NCI-H82 treated with DMSO at 0.1 percent for 48 hours (cell line): Measurements from ENCODE around the gene CASP7.

Experiments used
- DNase-seq: peaks from one replicate; lab custom pipeline; 2025; ENCODE audit not compliant: unreplicated experiment; lab: John Stamatoyannopoulos, UW

The CASP7 gene

DNA sequence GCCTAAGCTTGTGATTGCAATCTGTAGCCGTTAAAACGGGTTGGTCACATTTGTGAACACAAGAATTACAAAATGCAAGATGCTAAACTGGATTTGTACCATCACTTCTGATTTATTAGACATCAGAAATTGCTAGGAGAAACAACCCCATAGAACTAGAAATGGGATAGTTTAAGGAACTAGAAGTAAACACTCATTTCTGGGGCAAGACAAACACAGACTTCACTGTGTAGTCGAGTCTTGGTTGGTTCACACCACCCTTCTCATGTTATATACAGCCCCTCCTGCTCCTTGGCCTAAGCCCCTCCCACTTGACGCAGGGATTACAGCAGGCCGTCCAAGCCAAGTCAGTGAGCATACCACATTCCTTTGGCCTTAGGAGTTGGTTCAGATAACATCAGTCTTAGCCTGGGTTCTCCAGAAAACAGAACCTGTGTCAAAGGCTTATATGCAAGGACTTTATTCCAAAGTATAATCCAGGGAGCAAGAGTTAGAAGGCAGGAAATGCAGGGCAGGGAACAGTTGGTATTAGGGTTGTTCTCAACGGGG, 13.8 kb upstream of the CASP7 start:
- DNase-seq, result no peak

DNA sequence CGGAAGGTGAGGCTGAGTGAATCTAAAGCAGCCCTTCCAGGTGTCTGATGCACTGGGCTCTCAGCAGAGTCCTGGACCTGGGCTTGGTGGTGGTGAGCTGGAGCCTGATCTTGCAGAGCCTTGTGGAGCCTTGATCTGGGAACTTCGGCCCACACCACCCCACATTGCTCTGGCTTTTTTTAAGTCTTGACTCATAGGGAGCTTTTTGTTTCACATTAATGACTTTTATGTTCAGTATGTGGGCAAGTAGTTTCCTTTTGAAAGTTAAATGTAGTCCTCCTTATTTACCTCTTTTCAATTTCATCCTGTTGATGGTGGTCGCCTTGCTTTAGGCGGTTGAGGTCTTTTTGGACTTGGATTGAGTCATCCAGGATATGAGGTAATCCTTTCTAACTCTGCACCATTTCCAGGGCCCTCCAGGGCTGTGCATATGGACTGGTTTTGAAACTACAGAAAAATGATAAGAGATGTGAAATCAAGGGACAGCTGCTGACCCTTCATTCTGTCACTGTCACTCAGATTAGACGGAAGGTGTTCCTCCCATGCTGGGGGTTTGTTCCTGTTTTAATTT, 12.9 kb upstream of the CASP7 start:
- no peak for DNase-seq

DNA sequence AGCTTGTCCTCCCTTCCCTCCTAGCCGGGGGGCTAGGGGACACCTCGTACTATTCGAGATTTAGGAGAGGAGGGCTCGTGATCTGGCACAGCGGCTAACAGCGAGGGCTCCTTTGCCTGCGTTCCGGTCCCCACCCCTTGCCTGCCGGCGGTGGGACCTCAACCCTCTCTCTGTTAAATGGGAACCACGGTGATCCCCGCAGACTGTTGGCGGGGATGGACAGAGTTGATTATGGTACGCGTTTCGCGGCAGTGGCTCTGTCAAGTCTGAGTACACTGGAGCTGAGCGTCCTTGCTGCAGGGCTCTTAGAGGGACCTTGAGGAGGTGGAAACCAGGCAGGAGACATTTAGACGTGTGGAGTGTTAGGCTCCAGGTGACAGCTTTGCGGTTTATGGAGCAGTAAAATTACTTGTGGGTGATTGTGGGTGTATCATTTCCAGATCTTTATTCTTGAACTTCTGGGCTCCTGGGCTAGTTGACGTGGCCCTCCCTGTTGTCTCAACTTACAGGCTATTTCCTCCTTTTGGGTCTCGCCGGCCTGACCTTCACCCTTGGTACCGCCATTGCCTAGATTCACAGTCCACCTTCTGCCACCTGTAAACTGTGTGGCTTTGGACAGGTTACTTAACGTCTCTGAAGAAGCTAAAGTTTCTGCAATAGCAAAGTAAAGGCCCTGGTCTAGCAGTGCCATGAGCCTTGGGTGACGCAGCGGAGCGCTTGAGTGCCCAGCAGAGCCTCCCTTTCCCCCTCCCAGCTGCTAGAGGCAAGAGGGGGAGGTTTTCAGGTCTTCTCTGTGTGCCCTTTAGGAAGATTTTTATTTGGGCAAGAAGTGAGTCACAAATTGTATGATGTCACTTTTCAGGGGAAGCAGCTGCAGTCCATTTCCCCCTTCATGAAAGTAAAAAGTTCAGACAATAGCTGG, 739 bp downstream of the CASP7 start:
- DNase-seq, result no peak

DNA sequence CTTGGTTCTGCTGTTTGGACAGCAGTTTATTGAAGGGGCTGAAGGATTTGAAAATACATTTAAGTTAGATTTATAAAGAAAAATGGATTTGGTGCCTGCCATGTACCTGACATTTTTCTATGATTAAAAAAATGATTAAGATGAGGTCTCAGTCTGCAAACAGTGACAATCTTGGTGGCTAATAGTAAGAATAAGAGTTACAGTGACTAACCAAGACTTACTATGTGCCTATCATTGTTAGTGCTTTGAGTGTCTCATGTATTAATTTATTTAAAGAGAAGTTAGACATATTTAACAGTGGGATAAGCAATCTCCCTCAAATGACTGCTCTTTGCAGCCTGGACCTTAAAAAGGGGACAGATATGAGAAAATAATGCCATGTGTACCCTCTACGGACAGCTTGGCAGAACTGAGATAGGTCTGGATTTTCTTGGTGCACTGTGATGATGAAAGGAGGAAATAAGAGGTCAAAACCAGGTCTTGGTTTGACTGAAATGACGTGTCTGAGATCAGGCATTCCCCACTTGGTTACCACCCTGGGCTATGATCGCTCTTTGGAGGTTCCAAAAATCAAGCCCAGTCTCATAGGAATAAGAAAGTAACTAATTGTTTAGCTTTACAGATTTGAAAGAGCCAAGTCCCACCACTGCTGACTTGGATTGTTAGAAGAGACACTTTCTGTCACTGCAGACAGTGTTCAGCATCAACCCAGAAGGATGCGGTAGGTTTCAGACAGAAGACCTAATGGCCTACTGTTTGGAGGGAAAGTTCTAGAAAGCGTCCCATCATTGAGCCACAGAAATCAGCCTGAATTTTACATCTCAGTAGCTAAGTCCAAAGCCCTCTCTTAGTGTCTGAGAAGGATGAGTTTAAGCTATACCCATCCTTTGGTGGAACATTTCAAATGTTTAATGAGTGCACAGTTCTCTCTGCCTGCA, 2.1 kb downstream of the CASP7 start:
- no peak for DNase-seq

DNA sequence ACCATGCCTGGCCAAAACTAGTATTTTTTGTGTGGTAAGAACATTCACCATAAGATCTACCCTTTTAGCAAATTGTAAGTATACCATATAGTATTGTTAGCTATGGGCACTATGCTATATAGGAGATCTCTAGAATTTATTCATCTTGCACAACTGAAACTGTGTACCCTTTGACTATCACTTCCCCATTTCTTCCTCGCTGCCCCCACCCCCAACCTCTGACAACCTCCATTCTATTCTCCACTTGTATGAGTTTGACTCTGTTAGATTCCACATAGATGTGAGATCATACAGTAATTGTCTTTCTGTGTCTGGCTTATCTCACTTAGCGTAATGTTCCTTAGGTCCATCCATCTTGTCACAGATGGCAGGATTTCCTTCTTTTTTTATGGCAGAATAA, 3.6 kb downstream of the CASP7 start:
- DNase-seq, result no peak

DNA sequence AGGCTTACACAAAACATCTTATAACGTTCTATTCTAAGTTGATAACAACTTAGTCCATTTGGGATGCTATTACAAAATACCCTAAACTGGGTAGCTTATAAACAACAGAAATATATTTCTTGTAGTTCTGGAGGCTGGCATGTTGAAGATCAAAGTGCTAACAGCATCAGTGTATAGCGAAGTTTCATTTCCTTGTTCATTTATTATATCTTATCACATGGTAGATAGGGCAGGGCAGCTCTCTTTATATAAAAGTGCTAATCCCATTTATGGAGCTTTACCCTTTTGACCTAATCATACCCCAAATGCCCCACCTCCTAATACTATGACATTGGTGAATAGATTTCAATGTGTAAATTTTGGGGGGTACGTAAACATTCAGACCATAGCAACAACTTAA, 6.3 kb downstream of the CASP7 start:
- DNase-seq, result no peak

DNA sequence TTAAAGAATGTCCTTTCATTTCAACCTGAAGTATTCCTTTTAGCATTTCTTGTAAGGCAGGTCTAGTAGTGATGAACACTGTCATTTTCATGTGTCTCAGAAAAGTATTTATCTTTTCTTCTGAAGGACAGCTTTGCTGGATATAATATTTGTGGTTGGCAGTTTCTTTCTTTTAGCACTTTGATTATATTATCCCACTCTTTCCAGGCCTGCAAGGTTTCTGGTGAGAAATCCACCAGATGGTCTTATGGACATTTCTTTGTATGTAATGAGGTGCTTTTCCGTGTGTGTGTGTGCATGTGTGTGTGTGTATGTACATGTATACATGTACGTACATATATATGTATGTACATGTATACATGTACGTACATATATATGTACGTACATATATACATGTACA, 7.3 kb downstream of the CASP7 start:
- DNase-seq, result no peak

DNA sequence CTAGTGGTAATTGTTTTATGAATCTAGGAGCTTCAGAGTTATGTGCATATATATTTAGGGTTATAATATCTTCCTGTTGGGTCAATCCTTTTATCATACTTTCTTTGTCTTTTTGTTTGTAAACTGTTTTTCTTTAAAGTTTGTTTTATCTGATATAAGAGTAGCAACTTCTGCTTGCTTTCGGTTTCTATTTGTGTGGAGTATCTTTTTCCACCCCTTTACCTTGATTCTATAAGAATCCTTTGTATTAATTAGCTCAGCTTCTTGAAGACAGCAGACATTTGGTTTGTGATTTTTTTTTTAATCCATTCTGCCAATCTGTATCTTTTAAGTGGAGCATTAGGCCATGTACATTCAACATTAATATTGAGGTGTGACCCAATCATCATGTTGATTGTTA, 9.3 kb downstream of the CASP7 start:
- DNase-seq, result no peak

DNA sequence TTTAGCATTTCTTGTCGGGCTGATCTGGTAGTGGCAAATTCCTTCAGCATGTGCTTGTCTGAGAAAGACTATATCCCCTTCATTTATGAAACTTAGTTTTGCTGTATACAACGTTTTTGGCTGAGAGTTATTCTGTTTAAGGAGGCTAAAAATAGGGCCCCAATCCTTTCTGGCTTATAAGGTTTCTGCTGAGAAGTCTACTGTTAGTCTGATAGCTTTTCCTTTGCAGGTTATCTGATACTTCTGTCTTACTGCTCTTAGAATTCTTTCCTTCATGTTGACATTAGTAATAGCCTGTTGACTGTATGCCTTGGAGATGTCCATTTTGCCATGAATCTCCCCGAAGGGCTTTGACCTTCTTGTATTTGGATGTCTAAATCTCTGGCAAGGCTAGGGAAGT, 9.9 kb downstream of the CASP7 start:
- DNase-seq, result no peak

DNA sequence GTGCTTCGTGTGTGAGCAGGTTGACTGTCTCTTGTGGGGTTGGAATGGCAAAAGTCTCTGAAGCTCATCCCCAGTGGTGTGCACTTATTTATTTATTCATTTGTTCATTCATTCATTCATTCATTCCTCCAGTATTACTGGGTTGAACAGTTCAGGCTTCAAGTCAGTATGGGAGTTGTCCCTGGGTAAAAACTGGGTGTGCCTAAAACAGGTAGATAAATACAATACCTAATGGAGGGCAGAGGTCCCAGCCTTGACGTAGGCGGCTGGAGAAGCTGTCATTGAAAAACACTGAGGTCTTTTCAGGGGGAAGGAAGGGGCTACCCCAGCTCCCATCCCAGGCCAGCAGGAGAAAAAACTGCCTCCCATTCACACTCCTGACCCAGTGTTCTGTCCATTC, 11.0 kb downstream of the CASP7 start:
- no peak for DNase-seq

DNA sequence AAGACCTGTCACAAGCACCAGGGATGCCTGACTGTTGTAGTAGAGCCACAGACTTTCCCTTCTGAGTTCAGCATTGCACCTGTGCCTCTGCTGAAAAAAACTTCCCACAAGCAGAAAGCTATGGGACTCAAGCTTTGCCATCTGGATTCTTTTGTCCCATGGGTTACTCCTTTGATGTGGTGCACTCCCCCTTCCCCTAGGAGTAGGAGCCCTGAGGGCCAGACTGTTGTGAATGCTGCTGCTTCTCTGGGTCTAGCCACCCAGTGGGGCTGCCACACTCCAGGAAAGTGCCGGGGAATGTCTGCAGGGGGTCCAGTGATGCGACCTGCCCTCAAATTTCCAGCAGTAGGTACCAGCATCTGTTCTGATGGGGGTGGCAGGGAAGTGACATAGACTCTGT, 11.7 kb downstream of the CASP7 start:
- DNase-seq, result no peak

DNA sequence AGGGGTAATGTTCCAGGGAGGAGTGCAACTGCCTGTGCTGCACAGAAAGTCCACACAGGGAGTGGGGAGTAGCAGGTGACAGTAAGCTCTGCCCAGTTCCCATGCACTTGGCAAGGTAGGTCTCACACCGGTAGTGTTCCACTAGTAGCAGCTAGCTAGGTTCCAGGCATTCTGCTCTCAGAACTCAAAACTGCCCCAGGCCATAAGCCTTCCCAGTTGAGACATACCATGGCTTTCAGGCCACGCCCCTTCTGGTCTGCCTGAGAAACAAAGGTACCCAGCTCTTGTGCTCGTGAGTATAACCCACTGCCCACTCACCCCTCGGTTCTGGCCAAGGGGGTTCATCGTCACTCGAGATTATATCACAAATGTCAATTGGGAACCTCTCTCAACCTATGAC, 12.6 kb downstream of the CASP7 start:
- DNase-seq, result no peak

DNA sequence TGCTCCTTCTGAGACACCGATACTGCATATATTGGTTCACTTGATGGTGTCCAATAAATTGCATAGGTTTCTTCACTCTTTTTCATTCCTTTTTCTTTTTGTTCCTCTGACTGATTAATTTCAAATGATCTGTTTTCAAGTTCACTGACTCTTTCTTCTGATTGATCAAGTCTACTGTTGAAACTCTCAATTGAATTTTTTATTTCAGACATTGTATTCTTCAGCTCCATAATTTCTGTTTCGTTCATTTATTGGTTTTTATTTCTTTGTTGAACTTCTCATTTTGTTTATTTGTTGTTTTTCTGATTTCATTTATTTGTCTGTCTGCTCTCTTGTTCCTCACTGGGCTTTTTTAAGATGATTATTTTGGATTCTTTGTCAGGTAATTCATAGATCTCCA, 13.6 kb downstream of the CASP7 start:
- no peak for DNase-seq

DNA sequence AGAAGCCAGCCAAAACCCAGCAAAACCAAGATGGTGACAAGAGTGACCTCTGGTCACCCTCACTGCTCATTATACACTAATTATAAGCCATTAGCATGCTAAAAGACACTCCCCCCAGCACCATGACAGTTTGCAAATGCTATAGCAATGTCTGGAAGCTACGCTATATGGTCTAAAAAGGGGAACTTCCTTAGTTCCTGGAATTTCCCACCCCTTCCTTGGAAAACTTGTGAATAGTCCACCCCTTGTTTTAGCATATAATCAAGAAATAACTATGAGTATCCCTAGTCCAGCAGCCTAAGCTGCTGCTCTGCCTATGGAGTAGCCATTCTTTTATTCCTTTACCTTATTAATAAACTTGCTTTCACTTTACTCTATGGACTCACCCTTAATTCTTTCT, 16.0 kb downstream of the CASP7 start:
- DNase-seq, result no peak

DNA sequence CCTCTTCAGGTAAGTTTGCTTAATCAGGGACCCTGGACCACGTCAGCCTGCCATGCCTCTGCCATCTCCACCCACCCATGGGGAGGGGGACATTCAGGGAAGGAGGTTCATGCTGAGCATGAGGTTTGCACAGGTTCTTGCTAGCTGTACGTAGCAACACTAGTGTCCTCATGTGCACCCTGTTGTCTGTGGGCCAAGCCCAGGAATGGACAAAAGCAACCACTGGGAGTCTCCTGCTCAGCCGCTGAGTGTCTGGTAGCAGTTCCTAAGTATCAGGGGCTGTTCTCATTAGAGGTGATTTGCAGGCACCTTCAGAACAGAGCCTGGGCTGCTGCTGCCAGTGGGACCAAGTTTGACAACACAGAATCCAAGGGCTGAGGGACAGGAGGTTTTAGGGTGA, 17.9 kb downstream of the CASP7 start:
- no peak for DNase-seq

DNA sequence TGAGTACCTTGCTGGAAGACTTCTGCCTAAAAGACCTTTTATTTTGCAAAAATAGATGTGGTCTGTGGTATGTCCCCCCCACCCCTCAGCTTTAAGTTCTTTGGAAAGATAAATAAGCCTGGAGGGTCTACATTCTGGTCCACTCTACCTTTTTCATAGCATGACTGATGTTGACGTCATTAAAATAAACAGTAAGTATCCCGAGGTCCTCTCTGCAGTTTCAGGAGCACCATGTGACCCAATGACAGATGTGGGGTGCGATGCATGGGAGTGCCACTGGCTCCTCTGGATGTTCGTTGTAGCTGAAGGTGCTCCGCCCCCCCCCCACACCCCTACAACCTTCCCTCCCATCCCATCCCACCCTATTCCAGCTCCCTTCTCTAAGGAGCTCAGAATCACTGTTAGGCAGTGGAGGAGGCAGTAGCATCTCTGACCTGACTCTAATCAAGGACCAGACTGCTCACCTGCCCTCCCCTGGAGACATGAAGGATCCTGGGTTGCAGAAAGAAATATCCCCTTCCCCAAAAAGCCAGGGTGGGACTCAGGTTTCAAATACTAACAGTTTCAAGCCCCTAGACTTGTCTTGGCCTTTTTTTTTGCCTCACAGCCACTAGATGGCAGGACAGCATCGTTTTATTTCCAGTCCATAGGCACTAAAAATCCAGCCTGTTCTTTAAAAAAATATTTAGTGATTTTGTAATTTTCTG, 25.1 kb downstream of the CASP7 start:
- no peak for DNase-seq

DNA sequence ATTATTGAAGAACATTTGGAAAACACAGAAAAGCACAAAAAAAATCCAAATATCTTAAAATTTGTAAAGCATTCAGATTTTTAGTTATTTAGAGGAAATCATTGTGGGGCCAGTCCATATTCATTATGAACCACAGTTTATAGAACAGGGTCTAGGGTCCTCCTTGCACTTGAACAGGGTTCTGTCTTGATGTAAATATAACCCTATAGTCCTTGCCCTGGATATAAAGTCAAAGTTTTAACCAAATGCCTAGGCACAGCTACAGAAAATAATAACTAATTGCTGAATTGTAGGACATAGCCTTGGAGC, 25.6 kb downstream of the CASP7 start:
- no peak for DNase-seq

DNA sequence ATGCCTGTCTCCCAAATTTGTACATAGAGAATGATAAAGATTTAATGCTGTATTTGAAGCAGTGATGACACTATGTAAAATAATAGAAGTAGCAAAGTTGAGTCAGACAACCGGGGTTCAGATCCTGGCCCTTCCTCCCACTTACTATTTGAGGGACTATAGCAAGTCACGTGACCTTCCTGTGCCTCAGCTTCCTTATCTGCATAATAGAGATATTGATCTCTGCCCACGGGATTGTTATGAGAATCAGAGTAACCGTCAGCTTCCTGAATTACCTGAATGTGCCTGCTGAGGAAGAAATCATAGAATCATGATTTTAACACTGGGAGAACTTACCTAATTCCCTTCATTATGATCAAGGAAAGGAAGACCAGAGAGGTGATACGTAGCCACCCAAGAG, 26.9 kb downstream of the CASP7 start:
- no peak for DNase-seq

DNA sequence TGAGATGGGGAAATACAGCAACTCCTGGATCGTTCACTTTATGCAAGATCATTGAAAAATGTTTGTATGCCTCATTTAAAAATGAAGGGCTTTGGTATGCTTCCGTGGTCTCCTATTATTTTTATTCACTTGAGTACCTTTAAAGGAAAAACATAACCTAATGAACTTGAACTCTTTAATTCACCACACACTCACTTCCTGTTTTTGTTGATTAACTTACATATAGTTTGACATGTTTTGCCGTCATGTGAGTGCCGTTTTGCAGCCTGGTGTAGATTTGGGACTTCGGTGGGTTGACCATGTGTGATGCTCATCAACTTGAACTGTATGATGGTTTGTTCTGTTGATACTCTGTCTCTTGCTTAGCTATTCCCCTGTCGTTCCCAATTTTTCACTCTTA, 28.9 kb downstream of the CASP7 start:
- DNase-seq, result no peak

DNA sequence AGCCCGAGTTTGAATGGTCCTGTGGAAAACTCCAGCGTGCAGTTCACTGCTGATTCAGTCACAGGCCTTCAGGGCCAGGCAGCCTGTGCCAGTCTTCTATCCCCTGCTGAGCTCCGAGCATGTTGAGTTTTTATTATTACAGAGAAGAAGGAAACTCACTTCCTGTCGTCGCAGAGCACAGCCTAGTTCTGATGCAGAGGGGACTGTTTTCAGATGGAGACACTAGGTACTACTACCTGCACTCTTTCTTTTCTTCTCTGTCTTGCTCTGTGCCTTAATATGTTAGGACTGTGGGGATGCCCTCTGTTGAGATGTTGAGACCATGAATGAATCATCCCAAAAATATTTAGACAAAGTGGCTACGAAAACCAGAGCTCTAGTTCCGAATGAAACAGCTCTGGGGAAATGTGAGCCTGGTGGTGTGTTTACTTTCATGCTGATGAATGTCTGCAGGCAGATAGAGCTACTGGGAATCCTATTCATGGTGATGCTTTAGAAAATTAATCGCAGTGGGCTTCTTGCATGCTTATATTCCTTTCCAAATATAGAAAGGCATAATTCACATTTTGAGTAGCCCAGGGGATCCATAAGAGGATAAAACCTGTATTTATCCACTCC, 29.6 kb downstream of the CASP7 start:
- DNase-seq, result no peak

DNA sequence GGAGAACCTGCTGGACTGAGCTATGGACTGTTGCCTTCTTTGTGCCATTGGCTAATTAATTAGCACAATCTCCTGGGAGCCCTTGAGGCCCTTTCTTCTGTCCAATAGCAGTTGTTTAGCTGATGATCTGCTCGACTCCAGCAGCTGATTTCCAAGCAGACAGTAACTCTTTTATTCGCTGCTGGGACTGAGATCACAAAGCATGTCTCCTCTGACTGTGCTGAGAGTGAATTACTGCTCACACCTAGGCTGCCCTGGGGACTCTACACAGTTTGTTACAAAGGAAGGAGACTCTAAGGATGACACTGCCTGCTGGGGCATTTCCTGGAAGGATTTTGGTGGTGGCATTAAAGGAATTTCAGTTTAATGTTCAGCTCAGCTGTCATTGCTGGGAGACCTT, 31.4 kb downstream of the CASP7 start:
- DNase-seq, result no peak
